ENCODE results near the gene EIF4B. TPM values are rescaled to one million over a fixed set of nuclear protein-coding genes. Genes with fewer than 3 reads are reported as not detected.

EIF4B gene
- total RNA-seq, 1 experiment from 2014 or later, result 393 TPM

- Histone ChIP-seq H3K9me3 (ENCODE audit: low read depth, low read length, poor library complexity, severe bottlenecking) (no peaks in the 10 kb centered on the region), H3K27ac (ENCODE audit: low read depth, low read length, poor library complexity, severe bottlenecking) (no peak overlapping the region), H3K4me3 (ENCODE audit: low read depth, low read length, poor library complexity, severe bottlenecking) (no peak overlapping the region), H3K27me3 (replicated peaks; ENCODE audit: insufficient read depth, low read depth, low read length, poor library complexity) (no peaks in the 10 kb centered on the region), H3K36me3 (ENCODE audit: insufficient read depth, low read length, poor library complexity, severe bottlenecking) (no peaks in the 10 kb centered on the region), H3K4me1 (ENCODE audit: insufficient read depth, low read length, poor library complexity, severe bottlenecking) (peaks cover 8% of the 10 kb centered on the region)
- TF ChIP-seq CTCF (conservative IDR thresholded peaks at IDR 0.05; ENCODE audit: low read depth, low read length), result no peak
- no peak for TF ChIP-seq EZH2 (IDR thresholded peaks at IDR 0.05; ENCODE audit: borderline replicate concordance, low read depth, low read length, poor library complexity, severe bottlenecking)
- no peak for DNase-seq (ENCODE audit: low spot score)
- intact Hi-C loops (cut with micrococcal nuclease; ENCODE audit: unreplicated experiment), result no loop called here
- ChIA-PET POLR2A (ENCODE audit: low non-redundant PET) (no interaction called here), CTCF (no interaction called here)
- no TSS peak for BruUV-seq (replicated peaks)
Measured at GRCh38 chr12:53058674-53059433, 52.6 kb downstream of the EIF4B start.

GRCh38 chr12:53059434-53060063 is 53.3 kb downstream of the EIF4B start:
- intact Hi-C loops (cut with micrococcal nuclease; ENCODE audit: unreplicated experiment), result no loop called here
- H3K4me3 ChIP-seq (ENCODE audit: low read depth, low read length, poor library complexity, severe bottlenecking), result no peak overlapping the region
- H3K27ac ChIP-seq (ENCODE audit: low read depth, low read length, poor library complexity, severe bottlenecking), result no peak overlapping the region
- no peaks in the 10 kb centered on the region for H3K36me3 ChIP-seq (ENCODE audit: insufficient read depth, low read length, poor library complexity, severe bottlenecking)
- no peaks in the 10 kb centered on the region for H3K9me3 ChIP-seq (ENCODE audit: low read depth, low read length, poor library complexity, severe bottlenecking)
- peaks cover 5% of the 10 kb centered on the region for H3K4me1 ChIP-seq (ENCODE audit: insufficient read depth, low read length, poor library complexity, severe bottlenecking)
- H3K27me3 ChIP-seq (replicated peaks; ENCODE audit: insufficient read depth, low read depth, low read length, poor library complexity), result no peaks in the 10 kb centered on the region
- no TSS peak for BruUV-seq (replicated peaks)
- TF ChIP-seq EZH2 (IDR thresholded peaks at IDR 0.05; ENCODE audit: borderline replicate concordance, low read depth, low read length, poor library complexity, severe bottlenecking), result no peak
- no peak for TF ChIP-seq CTCF (conservative IDR thresholded peaks at IDR 0.05; ENCODE audit: low read depth, low read length)
- POLR2A ChIA-PET (ENCODE audit: low non-redundant PET), result no interaction called here
- CTCF ChIA-PET, result no interaction called here
- DNase-seq (ENCODE audit: low spot score), result no peak

- H3K36me3 ChIP-seq (ENCODE audit: insufficient read depth, low read length, poor library complexity, severe bottlenecking), result peaks cover 2% of the 10 kb centered on the region
- no peaks in the 10 kb centered on the region for H3K27me3 ChIP-seq (replicated peaks; ENCODE audit: insufficient read depth, low read depth, low read length, poor library complexity)
- intact Hi-C loops (cut with micrococcal nuclease; ENCODE audit: unreplicated experiment), result no loop called here
- no peak overlapping the region for H3K27ac ChIP-seq (ENCODE audit: low read depth, low read length, poor library complexity, severe bottlenecking)
- ChIA-PET CTCF (no interaction called here), POLR2A (ENCODE audit: low non-redundant PET) (no interaction called here)
- DNase-seq (ENCODE audit: low spot score), result no peak
- BruUV-seq (replicated peaks), result no TSS peak
- no peaks in the 10 kb centered on the region for H3K4me1 ChIP-seq (ENCODE audit: insufficient read depth, low read length, poor library complexity, severe bottlenecking)
- no peak overlapping the region for H3K4me3 ChIP-seq (ENCODE audit: low read depth, low read length, poor library complexity, severe bottlenecking)
- TF ChIP-seq CTCF (conservative IDR thresholded peaks at IDR 0.05; ENCODE audit: low read depth, low read length) (no peak), EZH2 (IDR thresholded peaks at IDR 0.05; ENCODE audit: borderline replicate concordance, low read depth, low read length, poor library complexity, severe bottlenecking) (no peak)
- no peaks in the 10 kb centered on the region for H3K9me3 ChIP-seq (ENCODE audit: low read depth, low read length, poor library complexity, severe bottlenecking)
Measured at GRCh38 chr12:53060064-53060720, 53.9 kb downstream of the EIF4B start.

Data from A673 (cell line).